Gastroesophageal sphincter (tissue), 3 donors: ENCODE results near the gene COL11A2.

Experiments
- EP300 ChIP-seq: sonication (generic); formaldehyde crosslinking; IDR thresholded peaks from one replicate; pipeline ENCODE4 v1.6.1; 2017; ENCODE audit warnings: antibody characterized with exemption, mild to moderate bottlenecking
- POLR2A ChIP-seq, 2 donors: fragments of 450-650 bp; IDR thresholded peaks; one replicate each; pipeline ENCODE4 v1.6.1; 2017; ENCODE audit warnings: antibody characterized with exemption in 2 of 2, mild to moderate bottlenecking in 2 of 2, moderate library complexity in 1 of 2
- POLR2AphosphoS5 ChIP-seq: sonication (generic); formaldehyde crosslinking; IDR thresholded peaks from one replicate; pipeline ENCODE4 v1.6.1; 2017; ENCODE audit warnings: antibody characterized with exemption
- TF ChIP-seq, protein P1 (sequence below), 4 experiments: fragments of 200-600 bp in 2 of 4; fragments of 450-650 bp in 2 of 4; sonication (generic) in 1 of 4; IDR thresholded peaks; one replicate each; pipeline ENCODE4 v1.5.1; 2017 to 2019; ENCODE audit warnings: antibody characterized with exemption in 4 of 4, mild to moderate bottlenecking in 2 of 4, moderate library complexity in 2 of 4

DNA sequence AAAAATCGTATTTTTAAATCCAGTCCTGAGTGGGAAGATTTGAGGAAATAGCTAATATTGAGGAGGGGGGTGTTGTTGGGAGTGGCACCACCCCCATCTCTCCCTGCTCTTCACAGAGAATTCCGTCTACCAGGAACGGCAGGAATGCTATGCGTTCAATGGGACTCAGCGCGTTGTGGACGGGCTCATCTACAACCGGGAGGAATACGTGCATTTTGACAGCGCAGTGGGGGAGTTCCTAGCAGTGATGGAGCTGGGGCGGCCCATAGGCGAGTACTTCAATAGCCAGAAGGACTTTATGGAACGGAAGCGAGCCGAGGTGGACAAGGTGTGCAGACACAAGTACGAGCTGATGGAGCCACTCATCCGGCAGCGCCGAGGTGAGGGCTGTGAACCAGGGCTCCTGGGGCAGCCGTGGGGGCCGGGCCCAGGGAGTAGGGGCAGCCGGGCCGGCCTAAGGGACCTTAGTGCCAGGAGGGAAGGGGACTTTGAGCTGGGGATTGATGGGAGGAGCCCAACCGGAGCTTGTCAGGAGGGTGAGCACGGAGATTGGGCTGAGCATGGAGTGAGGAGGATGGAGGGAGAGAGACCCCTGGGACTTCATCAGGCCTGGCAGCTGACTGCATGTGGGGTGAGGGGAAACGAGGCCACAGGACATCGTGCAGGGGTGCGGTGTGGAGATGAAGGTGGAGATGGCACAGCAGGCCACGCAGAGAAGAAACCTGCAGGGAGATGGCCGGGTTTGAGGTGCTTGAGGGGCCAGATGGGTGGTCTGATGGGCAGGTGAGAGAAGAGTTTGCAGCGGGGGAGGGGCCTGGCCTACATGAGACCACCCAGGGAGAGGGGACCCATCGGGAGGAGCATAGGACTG, 75.2 kb downstream of the COL11A2 start:
- TF ChIP-seq, protein P1, sequence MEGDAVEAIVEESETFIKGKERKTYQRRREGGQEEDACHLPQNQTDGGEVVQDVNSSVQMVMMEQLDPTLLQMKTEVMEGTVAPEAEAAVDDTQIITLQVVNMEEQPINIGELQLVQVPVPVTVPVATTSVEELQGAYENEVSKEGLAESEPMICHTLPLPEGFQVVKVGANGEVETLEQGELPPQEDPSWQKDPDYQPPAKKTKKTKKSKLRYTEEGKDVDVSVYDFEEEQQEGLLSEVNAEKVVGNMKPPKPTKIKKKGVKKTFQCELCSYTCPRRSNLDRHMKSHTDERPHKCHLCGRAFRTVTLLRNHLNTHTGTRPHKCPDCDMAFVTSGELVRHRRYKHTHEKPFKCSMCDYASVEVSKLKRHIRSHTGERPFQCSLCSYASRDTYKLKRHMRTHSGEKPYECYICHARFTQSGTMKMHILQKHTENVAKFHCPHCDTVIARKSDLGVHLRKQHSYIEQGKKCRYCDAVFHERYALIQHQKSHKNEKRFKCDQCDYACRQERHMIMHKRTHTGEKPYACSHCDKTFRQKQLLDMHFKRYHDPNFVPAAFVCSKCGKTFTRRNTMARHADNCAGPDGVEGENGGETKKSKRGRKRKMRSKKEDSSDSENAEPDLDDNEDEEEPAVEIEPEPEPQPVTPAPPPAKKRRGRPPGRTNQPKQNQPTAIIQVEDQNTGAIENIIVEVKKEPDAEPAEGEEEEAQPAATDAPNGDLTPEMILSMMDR (IDR thresholded peaks at IDR 0.05): no peak
- TF ChIP-seq POLR2AphosphoS5 (no peak), EP300 (no peak), POLR2A (IDR thresholded peaks at IDR 0.05) (no peak)
